A673 (cell line): ENCODE measurements around the gene TAS1R1.

Experiments
- CTCF ChIP-seq: fragments of 300-800, 200-600 bp; sonication (generic); conservative IDR thresholded peaks from 2 replicates; pipeline ENCODE4 v1.5.1; 2017; ENCODE audit warnings: low read depth, mild to moderate bottlenecking, antibody characterized with exemption, low read length, moderate library complexity, mixed read lengths
- EZH2 ChIP-seq: fragments of 200-600 bp; sonication (generic); IDR thresholded peaks from 2 replicates; pipeline ENCODE4 v1.6.1; 2017; ENCODE audit warnings: borderline replicate concordance, low read depth, mild to moderate bottlenecking, mixed read lengths, antibody characterized with exemption, low read length; ENCODE audit not compliant: poor library complexity, severe bottlenecking

DNA sequence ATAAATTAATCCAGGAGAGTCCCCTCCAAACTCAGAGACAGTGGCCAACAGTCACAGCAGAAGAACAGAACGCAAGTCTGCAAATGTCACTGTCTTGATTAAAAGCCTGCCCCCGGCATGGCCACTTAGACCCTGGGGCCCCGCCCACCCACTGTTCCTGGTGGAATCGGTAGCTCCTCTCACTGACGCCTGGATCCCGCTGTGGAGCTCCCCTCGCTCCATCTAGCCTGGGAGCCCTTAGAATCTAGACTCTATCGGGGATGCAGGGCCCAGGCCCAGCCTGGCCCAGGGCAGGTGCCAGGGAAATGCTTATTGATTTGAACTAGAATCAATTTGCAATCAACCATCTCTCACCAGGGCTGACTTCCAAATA, 42.2 kb upstream of the TAS1R1 start:
- no peak for TF ChIP-seq CTCF
- no peak for TF ChIP-seq EZH2
